Activated T-cell treated with anti-CD3 and anti-CD28 coated beads for 24 hours (primary cell): Measurements from ENCODE around the gene PPP1R26.
"Not testable (repeated sequence)": the region's sequence is repeated elsewhere in the genome, so short reads cannot be mapped to it uniquely, and the experiment has no call there.

ENCODE experiments used
- DNase-seq: peaks from one replicate; pipeline ENCODE4 v3.0.0-alpha.2; 2020; ENCODE audit warnings: low read depth

PPP1R26 gene, protein sequence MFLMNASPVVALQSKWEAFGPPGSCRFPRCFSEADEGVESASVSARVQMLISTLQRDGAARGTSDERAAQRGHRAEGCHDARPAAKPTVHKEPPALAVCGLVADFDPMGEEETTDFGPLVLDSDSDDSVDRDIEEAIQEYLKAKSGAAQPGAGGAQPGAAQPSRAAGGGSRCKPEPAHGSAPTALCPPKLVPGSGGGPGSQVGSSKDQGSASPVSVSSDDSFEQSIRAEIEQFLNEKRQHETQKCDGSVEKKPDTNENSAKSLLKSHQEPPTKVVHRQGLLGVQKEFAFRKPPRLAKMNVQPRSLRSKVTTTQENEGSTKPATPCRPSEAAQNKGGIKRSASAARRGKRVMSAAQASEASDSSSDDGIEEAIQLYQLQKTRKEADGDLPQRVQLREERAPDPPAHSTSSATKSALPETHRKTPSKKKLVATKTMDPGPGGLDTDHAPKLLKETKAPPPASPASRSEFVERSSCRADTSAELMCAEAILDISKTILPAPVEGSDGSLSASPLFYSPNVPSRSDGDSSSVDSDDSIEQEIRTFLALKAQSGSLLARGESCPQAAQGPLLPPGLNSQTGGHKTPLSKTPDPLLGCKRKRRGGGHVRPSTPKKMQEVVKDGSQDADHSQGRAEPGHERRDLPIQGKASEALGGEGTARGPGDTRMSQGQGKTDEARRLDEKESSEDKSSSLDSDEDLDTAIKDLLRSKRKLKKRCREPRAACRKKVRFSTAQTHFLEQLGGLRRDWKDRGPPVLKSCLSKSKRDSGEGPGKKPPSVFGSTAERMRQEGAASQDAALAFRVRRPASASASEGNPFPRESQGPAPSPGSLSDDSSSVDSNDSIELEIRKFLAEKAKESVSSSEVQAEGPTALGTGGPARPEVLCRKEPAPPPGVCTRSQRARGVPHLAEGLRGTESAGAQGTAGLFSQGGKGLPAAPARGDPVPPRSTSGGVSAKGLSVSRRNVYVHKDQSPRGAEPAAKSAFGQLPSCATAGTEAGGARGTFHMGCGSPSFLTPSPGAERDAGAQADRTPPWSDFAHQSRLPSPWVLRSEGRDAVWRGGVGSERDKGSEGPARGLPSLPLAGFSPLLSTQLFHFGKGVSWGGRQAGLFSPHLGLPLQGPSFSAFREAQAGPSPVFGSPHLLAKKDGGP (N-terminal part only)

DNA sequence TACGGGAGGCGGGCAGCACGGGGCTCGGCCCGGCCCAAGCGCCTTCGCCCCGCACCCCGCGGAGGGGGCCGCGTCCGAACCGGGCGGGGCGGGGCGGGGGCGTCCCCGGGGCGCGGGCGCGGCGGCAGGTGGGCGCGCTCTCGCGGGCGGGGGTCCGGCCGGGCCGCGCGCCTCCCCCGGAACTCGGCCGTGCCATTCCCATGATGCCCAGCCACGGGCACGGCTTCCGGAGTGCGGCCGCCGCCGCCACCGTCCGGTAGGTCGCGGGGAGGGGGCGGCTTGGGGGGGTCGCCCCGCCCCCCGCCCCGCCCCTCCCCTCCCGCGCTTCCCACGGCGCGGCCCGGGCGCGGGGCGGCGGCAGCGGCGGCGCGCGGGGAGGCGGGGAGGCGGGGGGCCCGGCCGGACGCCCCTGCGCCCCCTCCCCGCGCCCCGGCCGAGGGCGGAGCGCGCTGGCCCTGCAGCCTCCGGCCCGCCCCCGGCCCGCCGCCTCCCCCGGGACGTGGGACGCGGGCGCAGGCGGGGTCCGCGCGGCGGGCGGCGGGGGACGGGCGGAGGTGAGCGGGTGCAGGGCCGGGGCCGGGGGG, at the start of gene PPP1R26:
PPP1R26 (plus strand) TSS at position 314 of the 584 bp plus-strand sequence. CDS start 4,729 bp downstream, outside the sequence.
- DNase-seq = no peak

DNA sequence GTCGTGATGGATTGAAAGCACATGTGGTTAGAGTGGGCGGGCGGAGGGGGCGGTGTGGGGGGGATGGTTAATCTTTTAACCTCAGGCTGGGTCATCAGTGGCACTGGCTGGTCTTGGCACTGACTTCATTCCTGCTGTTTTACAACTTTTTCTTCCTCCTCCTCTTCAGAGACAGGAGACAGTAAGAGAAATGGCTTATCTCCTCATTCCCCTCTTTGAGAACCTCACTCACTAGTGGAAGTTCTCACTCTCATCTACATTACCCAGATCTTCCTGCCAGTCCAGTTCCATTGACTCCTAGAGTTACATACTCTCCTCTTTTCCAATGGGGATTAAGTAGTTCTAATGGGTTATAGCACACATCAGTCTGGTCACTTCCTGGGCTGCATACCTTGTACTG, 42.3 kb upstream of the PPP1R26 start:
- DNase-seq = no peak

DNA sequence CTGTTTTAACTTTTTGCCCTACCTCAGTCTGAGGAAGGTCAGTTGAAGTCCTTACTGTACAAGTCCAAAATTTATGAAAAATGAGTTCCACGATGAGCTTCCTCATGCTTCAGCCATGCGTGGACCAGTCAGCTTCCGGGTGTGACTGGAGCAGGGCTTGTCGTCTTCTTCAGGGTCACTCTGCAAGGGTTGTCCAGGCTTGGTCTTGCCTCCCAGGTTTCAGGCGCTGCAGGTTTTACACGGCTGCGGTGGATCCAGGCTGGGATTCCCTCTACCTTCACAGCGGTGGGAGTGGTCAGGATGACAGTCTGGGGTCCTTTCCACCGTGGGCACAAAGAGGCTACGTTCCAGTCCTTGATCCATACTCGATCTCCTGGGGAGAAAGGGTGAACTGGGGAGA, 41.9 kb upstream of the PPP1R26 start:
- not testable (repeated sequence) for DNase-seq

DNA sequence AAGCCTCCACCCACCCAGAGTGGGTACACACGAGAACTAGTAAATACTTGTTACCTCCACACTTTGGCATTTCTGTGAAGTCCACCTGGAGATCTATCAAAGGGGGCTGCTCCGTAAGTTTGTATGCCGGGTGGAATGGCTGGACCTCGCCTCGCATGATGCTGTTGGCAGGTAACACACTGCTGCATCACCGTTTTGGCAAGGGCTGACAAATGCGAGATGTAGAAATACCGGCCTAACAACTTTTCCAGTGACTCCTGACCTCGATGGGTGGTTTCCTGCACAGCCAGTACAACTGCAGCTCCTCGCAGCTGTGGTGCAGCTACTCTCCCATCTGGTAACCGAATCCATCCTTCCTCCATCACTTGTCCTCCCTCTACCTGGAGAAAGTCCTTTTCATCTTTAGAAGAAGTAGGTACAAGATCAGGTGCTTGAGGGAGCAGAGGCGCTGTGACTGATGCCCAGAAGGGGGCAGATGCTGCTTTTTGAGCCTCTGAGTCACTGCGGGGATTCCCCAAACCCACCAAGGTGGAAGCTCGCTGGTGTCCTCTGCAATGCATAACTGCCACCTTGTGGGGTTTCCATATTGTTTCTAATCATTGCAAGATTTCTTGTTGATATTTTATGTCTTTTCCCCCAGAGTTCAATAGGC, 40.9 kb upstream of the PPP1R26 start:
- DNase-seq = peak; percentile 36

DNA sequence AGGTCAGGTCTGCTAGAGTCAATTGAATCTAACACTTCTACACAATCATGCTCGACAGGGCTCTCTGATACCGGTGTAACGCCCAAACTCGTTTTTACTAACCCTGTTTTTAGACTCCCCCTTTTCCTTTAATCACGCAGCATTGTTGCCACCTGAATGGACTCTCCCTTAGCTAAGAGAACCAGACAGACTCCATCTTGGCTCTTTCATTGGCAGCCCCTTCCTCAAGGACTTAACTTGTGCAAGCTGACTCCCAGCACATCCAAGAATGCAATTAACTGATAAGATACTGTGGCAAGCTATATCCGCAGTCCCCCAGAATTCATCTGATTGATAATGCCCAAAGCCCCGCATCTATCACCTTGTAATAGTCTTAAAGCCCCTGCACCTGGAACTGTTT, 40.1 kb upstream of the PPP1R26 start:
- not testable (repeated sequence) for DNase-seq

DNA sequence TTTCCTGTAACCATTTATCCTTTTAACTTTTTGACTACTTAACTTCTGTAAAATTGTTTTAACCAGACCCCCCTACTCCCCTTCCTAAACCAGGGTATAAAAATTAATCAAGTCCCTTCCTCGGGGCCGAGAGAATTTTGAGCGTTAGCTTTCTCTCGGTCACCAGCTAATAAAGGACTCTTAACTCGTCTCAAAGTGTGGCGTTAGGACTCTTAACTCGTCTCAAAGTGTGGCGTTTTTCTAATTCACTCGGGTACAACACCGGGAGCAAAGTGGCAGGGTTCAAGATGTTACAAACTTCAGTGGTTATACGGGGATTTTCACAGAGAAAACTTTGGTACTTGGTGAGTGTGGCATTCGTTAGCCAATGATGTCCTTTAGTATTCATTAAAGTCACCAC, 39.7 kb upstream of the PPP1R26 start:
- DNase-seq = no peak

DNA sequence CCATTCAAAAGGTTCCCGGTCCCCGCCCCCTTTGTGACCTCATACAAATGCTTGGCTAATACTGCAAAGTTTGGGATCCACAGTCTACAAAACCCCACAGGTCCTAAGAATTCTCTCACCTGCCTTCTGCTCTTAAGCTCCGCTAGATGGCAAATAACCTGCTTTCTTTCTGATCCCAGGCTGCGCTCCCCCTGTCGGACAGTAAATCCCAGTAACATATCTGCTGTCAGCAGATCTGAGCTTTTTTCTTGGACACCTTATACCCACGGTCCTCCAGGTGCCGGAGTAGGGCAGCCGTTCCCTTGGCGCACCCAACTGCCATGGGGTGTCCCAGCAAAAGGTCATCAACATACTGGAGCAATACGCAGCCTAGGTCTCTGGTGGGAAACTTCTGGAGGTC, 39.0 kb upstream of the PPP1R26 start:
- DNase-seq = no peak

DNA sequence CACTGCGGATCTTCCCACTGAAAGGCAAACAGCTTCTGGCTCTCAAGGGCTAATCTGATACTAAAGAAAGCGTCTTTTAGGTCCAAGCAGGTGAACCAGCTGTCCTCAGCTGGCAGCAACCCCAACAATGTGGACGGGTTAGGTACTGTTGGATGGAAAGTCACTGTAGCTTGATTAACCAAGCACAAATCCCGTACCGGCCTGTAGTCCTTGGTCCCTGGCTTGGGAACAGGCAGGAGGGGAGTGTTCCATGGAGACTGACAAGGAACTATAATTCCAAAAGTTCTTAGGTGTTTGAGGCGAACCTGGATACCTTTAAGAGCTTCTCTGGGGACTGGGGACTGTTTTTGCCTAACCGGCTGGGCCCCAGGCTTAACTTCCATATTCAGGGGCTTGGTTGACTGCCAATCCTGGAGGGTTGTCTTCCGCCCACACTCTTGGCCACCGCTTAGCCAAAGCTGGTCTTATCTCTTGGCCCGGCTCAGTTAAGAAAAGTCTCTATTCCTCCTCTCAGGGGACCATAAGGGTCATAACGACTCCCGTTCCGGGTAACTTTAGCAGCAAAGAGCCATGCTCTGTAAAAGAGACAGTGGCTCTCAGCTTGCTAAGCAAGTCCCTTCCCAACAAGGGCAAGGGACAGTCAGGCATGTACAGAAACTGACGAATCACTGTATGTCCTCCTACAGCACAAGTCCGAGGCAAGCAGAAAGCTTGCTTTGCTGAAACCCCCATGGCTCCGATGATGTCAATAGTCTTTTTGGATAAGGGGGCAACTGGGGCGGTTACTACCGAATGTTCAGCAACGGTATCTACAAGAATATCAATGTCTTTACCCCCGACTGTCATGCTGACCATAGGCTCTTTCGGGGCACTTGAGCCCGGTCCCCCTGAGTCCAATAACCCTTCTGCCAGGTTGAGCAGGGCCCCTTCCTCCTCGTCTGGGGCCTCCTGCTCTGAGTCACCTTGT, 38.2 kb upstream of the PPP1R26 start:
- DNase-seq = not testable (repeated sequence)

DNA sequence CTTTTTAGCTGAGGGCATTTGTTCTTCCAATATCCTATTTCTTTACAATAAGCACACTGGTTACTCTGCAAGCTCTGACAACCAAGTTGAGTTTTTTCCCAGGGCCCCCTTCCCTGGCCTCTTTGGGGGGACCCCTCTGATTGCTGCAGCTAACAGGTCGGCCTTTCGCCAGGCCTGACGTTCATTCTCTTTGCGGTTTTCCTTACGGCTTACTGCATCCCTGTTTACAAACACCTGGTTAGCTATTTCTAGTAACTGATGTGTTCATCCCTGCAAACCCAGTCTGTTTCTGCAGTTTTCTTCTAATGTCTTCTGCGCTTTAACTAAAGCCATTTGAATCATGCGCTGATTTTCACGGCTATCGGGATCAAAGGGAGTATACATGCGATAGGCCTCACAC, 37.5 kb upstream of the PPP1R26 start:
- DNase-seq = no peak

DNA sequence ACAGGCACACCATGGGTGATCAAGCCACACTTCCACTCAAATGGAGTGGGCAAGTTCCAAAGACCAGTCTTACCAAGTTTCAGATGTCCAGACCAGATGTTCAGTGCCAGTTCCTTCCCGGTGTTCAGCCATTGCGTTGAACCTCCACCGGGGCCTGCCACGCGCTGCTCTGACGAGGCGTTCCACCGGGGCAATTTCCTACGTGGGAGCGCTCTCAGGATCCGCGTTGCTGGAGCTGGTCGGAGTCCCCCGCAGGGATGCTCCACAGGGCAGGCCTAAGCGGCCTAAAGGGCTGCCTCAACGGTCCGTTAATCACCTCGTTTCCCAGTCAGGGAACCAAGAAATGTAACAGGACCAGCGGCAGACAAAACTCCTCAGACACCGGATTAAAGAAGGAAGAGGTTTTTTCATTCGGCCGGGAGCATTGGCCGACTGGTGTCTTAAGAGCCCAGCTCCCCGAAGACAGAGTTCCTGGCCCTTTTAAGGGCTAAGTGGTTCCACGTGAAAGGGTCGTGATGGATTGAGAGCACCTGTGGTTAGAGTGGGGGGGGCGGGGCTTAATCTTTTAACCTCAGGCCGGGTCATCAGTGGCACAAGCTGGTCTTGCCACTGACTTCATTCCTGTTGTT, 35.7 kb upstream of the PPP1R26 start:
- no peak for DNase-seq

DNA sequence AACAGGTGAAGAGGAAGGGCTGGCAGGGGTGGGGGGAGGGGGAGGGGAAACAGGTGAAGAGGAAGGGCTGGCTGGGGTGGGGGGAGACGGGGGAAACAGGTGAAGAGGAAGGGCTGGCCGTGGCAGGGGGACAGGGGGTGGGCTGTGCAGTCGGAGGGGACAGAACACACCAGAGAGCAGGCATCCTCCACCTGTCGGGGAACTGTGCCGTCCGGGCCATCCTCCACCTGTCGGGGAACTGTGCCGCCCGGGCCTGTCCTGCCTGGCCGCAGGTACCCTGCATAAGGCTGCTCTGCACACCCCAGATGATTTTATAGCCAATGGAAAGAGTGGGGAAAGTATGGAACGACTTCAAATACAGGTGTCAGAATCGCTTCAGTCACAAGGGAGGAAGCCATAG, 32.5 kb upstream of the PPP1R26 start:
- no peak for DNase-seq

DNA sequence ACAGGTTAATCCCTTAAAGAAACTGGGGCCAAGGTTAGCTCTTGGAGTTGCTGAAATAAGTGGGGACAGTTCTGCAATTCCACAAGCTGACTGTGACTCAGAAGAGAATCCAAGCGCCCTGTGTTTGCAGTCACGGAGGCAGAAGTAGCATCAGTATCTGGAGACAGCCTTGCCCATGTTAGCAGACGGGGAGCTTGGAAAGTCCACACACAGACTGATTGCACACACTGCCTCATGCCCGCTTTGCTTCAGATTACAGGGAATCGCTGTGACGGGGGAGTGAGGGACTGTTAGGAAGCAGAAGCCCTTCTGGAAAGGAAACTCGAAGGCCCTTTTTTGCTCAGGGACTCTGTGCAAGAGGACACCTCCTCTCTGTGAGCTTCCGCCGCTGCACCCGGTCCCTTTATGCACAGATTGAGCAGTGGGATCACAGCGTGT, 30.9 kb upstream of the PPP1R26 start:
- no peak for DNase-seq

DNA sequence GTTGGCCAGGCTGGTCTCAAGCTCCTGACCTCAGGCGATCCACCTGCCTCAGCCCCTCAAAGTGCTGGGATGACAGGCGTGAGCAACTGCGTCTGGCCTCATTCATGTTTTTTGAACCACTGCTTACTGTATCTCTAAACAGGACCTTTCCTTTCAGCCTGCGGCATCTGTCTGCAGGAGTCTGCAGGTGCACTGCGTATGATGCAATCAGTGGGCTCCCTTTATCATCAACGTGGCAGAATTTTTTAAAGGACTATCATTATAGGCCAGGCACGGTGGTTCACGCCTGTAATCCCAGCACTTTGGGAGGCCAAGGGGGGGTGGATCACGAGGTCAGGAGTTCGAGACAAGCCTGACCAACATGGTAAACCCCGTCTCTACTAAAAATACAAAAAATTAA, 30.1 kb upstream of the PPP1R26 start:
- not testable (repeated sequence) for DNase-seq

DNA sequence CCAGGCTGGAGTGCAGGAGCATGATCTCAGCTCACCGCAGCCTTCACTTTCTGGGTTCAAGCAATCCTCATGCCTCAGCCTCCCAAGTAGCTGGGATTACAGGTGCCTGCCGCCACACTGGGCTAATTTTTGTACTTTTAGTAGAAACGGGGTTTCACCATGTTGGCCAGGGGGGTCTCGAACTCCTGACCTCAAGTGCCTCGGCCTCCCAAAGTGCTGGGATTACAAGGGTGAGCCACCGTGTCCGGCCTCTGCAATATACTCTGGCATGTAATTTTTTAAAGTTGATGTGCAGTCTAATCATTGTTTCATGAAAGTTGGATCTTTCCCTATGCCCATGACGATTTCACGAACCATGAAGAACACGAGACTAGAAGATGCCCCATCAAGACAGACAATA, 28.6 kb upstream of the PPP1R26 start:
- no peak for DNase-seq

DNA sequence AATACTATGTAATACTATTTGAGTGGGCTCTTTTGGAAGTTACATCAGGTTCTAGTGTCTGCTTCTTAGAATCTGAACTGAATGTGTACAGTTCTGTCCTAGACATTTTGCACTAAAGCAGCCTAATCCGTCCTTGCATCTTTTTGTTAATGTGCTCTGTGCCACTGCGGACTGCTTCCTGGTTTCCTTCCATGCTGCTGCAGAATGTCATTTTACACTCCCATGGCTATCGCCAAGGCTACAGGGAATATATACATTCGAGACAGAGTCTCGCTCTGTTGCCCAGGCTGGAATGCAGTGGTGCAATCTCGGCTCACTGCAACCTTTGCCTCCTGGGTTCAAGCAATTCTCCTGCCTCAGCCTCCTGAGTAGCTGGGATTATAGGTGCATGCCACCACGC, 27.7 kb upstream of the PPP1R26 start:
- not testable (repeated sequence) for DNase-seq

DNA sequence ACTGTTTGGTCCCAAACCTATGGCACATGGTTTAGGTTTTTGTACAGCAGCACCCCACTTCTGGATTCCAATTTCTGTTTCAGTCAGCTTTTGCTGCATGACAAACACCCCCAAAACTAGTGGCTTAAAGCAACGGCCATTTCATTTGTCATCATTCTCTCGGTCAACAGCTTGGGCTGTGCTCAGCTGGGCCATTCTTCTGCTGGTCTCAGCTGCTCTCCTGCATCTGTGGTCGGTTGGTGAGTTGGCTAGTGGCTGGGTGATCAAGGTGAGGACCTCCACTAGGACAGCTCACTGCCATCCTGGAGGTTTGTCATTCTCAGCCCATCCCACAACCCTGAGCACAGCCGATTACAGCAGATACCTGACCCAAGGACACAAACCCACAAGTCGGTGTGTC, 24.8 kb upstream of the PPP1R26 start:
- DNase-seq = no peak

DNA sequence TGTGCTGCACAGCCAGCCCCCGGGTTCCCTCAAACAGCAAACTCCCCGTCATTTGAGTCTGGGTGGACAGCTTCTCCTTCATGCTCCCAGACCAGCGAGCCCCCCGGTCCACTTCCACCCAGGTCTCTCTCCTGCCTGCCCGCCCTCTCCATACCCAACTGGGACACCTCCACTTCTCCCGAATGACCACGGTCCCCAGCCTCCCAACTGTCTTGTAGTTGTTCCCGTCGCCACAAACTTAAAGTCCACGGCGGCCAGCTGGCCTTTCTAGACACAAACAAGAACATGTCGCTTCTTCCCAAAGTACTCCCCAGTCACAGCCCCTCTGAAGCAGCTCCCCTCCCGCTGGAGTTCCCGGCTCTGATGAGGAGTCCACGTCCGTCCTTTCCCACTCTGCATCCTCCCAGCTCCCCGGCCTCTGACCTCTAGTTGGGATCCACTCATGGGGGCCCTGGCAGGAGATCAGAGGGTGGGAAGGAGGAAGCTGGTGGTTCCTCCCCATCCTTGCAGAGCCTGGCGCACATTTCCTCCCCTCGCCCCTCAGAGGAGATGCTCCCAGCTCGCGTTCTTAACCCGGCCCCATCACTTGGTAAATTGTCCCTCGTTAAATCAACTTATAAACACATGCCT, 24.1 kb upstream of the PPP1R26 start:
- DNase-seq = no peak

DNA sequence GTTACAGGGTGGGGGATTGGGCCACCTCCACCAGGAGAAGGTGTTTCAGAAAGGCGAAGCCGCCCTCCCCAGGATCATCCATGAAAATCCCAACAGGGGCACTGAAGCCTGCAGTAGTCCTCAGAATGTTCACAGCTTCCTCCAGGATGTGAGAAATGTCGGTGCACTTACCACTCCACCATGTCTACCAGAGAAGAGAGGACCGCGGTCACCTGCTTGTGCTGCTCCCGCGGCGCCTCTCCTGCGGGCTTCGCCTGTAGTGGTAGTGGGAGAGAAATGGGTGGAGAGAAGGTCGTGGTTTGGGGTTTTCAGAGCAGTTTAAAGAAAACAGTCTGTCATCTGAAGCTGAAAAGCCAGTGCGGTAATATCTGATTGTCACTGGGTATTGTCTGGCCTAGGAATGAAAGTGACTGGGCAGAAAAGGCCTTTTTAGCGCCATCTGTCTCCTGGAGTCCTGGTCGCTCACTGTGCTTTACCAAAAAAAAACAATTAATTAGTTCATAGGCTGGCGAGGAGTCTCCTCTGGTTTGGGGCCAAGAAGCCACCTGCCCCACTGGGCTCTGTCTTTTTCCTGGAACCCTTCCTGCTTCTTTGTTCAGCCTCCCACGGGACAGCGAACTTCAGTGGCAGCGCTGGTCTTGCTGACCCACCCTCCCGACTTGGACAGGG, 23.0 kb upstream of the PPP1R26 start:
- no peak for DNase-seq

DNA sequence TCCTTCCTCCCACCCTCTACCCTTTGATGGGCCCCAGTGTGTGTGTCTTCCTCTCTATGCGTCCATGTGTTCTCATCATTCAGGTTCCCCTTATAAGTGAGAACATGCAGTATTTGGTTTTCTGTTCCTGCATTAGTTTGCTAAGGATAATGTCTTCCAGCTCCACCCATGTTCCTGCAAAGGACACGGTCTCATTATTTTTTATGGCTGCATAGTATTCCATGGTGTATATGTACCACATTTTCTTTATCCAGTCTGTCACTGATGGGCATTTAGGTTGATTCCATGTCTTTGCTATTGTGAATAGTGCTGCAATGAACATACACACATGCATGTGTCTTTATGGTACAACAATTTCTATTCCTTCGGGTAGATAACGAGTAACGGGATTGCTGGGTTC, 21.1 kb upstream of the PPP1R26 start:
- DNase-seq = not testable (repeated sequence)
